ENCODE results near the gene C2orf42. TPM values are rescaled to one million over a fixed set of nuclear protein-coding genes. Genes with fewer than 3 reads are reported as not detected.
"Not testable (repeated sequence)": the region's sequence is repeated elsewhere in the genome, so short reads cannot be mapped to it uniquely, and the experiment has no call there.

Gene C2orf42
- total RNA-seq, 4 donors from 2014 or later = 6.3 to 10.1 (median 7.3) TPM

- Histone ChIP-seq H3K4me3 (no peak overlapping the region), H3K27me3 (no peaks in the 10 kb centered on the region), H3K27ac (peak overlapping the region; percentile 86 to 97 (median 91)), H3K9me3 (no peaks in the 10 kb centered on the region), H3K4me1 (peaks cover 29 to 41% of the 10 kb centered on the region in 2 donors), H3K36me3 (no peaks in the 10 kb centered on the region)
- DNase-seq = peak in 1 of 2 donors; percentile 14
- TF ChIP-seq POLR2A (IDR thresholded peaks at IDR 0.05) = no peak
- TF ChIP-seq CTCF (IDR thresholded peaks at IDR 0.05 in 4 of 5, conservative IDR thresholded peaks at IDR 0.05 in 1 of 5) = no peak
- in situ Hi-C loops (cut with MboI; ENCODE audit: low sequenced_read_pairs in 4 of 4) = loop anchor here in 1 of 4 donors (10.0 kb wide), 1 partner anchor 59 kb away; no protein-coding TSS in a partner anchor
- intact Hi-C loops (cut with DNase I; ENCODE audit: low total_unique reads) = no loop called here
- peak in 1 of 2 donors; percentile 11 for ATAC-seq
These were observed 57.1 kb downstream of the C2orf42 start for GRCh38 chr2:70133491-70134322.

GRCh38 chr2:70133127-70133452 lies 57.7 kb downstream of the C2orf42 start:
- intact Hi-C loops (cut with DNase I; ENCODE audit: low total_unique reads) = no loop called here
- ATAC-seq = no peak

GRCh38 chr2:70132244-70133126 lies 58.3 kb downstream of the C2orf42 start:
- intact Hi-C loops (cut with DNase I; ENCODE audit: low total_unique reads) = no loop called here
- in situ Hi-C loops (cut with MboI; ENCODE audit: low sequenced_read_pairs in 4 of 4) = loop anchor here in 1 of 4 donors (10.0 kb wide), 1 partner anchor 58 kb away; no protein-coding TSS in a partner anchor
- Histone ChIP-seq H3K9me3 (no peaks in the 10 kb centered on the region), H3K27me3 (no peaks in the 10 kb centered on the region), H3K4me3 (peak overlapping the region; percentile 31 to 47 (median 44)), H3K36me3 (no peaks in the 10 kb centered on the region), H3K27ac (peak overlapping the region; percentile 86 to 97 (median 91)), H3K4me1 (peaks cover 38 to 49% of the 10 kb centered on the region in 2 donors)
- TF ChIP-seq POLR2A (IDR thresholded peaks at IDR 0.05) = peak in 1 of 2 donors; percentile 57
- TF ChIP-seq CTCF (IDR thresholded peaks at IDR 0.05 in 4 of 5, conservative IDR thresholded peaks at IDR 0.05 in 1 of 5) = peak in 1 of 5 experiments; percentile 14
- DNase-seq (peak; percentile 81 to 89), ATAC-seq (peak; percentile 86 to 88)

More at GRCh38 chr2:70133127-70133452, 57.7 kb downstream of the C2orf42 start:
- Histone ChIP-seq H3K27me3 (no peaks in the 10 kb centered on the region), H3K27ac (peak overlapping the region; percentile 86 to 97 (median 91)), H3K4me3 (peak overlapping the region; percentile 31 to 47 (median 44)), H3K9me3 (no peaks in the 10 kb centered on the region), H3K4me1 (peaks cover 32 to 43% of the 10 kb centered on the region in 2 donors), H3K36me3 (no peaks in the 10 kb centered on the region)
- TF ChIP-seq CTCF (IDR thresholded peaks at IDR 0.05 in 4 of 5, conservative IDR thresholded peaks at IDR 0.05 in 1 of 5) = no peak
- no peak for TF ChIP-seq POLR2A (IDR thresholded peaks at IDR 0.05)
- DNase-seq = no peak
- in situ Hi-C loops (cut with MboI; ENCODE audit: low sequenced_read_pairs in 4 of 4) = loop anchor here in 1 of 4 donors (10.0 kb wide), 1 partner anchor 58 kb away; no protein-coding TSS in a partner anchor

GRCh38 chr2:70131344-70132143 lies 59.3 kb downstream of the C2orf42 start:
- H3K9me3 ChIP-seq; H3K36me3 ChIP-seq; intact Hi-C loops (cut with DNase I; ENCODE audit: low total_unique reads); ATAC-seq; H3K27me3 ChIP-seq: not testable (repeated sequence)
- Histone ChIP-seq H3K4me1 (peaks cover 47 to 55% of the 10 kb centered on the region in 2 donors), H3K27ac (peak overlapping the region; percentile 86 to 97 (median 91)), H3K4me3 (peak overlapping the region; percentile 31 to 47 (median 44))
- in situ Hi-C loops (cut with MboI; ENCODE audit: low sequenced_read_pairs in 4 of 4) = loop anchor here in 1 of 4 donors (10.0 kb wide), 1 partner anchor 57 kb away; no protein-coding TSS in a partner anchor
- peak in 1 of 2 donors; percentile 6 for DNase-seq

All from gastrocnemius medialis (tissue), 4 donors.